ENCODE data around the gene TRAT1.

GRCh38 chr3:108820586-108820985 is 2.0 kb upstream of the TRAT1 start:
- TF ChIP-seq POLR2A (IDR thresholded peaks at IDR 0.05; ENCODE audit: low read length) (no peak), GATA1 (IDR thresholded peaks at IDR 0.05; ENCODE audit: low read depth, low read length) (no peak)

All from erythroblast (primary cell).